AG09319 (cell line): Measurements from ENCODE around the gene SLC25A34.

ENCODE experiments used
- DNase-seq: peaks from one replicate; pipeline ENCODE4 v3.0.0-alpha.2; 2010; ENCODE audit warnings: low read depth; ENCODE audit errors: extremely low read depth
- TF ChIP-seq, protein P1 (sequence below): IDR thresholded peaks from 2 replicates; pipeline ENCODE4 v1.5.1; 2011; ENCODE audit warnings: low read depth, mild to moderate bottlenecking, inconsistent platforms, low read length, moderate library complexity

The SLC25A34 gene

DNA sequence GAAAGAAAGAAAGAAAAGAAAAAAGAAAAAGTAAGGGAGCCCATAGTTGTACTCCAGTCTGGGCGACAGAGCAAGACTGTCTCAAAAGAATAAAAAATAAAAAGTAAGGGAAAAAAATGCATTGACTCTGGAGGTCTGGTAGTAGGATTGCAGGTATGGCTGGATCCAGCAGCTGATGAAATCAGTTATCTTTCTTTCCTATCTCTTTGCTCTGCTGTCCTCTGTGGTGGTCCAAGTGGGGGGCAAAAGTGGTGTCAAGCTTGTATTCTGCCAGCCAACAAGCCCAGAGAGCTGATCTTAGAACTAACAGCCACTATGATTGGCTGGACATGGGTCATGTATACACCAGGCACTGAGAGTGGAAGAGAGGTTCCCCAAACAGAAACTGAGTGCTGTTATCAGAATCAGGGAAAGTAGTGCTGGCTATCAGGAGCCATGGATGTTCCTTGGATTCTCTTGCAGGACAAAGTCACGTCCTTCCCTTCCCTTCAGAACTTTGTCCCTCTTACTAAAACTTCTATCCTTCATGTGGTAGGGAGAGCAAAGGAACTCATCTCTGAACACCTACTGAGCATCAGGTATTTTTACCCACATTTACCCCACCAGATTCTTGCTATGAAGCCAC is 19.1 kb downstream of the SLC25A34 start:
- DNase-seq = no peak
- TF ChIP-seq, protein P1, sequence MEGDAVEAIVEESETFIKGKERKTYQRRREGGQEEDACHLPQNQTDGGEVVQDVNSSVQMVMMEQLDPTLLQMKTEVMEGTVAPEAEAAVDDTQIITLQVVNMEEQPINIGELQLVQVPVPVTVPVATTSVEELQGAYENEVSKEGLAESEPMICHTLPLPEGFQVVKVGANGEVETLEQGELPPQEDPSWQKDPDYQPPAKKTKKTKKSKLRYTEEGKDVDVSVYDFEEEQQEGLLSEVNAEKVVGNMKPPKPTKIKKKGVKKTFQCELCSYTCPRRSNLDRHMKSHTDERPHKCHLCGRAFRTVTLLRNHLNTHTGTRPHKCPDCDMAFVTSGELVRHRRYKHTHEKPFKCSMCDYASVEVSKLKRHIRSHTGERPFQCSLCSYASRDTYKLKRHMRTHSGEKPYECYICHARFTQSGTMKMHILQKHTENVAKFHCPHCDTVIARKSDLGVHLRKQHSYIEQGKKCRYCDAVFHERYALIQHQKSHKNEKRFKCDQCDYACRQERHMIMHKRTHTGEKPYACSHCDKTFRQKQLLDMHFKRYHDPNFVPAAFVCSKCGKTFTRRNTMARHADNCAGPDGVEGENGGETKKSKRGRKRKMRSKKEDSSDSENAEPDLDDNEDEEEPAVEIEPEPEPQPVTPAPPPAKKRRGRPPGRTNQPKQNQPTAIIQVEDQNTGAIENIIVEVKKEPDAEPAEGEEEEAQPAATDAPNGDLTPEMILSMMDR = no peak

DNA sequence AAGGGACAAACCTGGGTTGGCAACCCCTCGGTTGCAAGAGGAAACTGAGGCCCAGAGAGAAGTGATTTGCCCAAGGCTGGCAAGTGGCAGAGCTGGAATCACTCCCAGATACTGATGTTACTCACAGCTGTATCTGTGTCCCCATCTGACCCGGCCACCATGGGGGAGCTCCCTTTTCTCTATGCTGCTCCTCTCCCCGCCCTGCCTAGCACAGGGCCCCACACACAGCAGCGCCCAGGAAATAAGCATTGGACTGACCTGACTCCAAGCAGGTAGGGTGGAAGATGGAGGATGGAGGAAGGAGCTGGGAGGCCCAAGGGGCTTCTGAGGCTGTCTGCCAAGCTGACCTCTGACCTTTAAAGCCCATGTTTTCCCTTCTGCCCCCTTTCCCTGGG is 19.6 kb downstream of the SLC25A34 start:
- DNase-seq = no peak
- TF ChIP-seq, protein P1 = no peak

DNA sequence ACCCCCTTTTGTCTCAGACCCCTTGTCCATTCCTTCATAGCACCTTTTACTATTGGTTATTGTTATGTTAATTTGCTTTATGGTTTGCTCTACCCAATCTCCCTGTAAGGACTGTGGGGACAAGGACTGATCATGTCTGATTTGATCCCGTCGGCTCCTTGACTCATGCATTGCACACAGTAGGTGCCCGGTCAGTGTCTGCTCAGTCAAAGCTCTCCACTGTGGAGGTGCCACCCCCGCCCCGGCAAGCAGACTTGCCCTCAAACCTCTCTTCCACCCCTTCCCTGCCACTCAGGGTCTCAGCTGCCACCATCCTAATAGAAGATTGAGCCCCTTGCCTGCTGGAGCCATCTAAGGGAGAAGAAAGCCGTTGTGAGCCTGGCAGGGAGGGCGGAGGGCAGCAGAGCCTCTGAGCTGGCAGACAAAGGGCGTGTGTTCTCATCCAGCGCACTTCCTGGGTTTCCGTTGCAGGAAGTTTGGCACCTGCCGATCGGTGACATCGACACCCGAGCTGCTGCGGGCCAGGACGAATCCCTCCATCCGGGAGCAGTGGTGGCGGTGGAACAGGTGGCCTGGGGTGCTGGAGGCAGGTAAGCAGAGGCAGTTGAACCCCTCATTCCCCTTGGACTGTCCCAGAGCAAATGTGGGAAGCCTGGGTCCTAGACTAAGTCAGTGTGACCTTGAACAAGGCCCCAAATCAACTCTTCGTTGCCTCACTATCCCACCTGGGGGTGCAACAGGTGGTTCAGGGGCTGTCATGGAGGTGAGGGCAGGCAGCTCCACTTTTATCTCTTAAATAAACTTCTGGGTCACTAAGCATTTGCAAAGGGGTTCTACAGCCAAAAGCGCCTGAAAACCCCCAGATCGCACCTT is 20.3 kb downstream of the SLC25A34 start:
- no peak for DNase-seq
- TF ChIP-seq, protein P1 = no peak

DNA sequence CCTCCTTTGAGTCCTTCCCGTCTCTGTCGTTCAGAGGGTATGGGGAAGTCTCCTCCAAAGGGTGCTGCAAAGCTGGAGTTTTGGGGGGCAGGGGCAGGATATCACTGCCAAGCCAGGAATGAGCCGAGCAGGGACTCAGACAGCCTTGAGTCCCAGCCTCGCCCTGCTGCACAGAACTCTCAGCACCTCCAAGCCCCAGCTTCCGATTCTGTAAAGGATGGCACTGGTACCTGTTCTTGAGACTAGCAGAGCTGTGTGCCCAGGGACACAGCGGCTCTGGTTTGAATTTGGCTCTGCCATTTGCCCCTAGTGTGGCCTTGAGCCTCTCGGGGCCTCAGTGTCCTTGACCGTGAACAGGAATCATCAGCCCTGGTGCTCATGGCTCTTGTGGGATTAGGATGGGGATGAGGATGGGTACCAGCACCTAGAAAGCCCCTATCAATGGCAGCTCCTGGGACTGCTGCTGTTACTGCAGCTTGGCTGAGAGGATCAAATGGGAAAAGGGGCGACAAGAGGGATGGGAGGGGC is 21.0 kb downstream of the SLC25A34 start:
- TF ChIP-seq, protein P1 = no peak
- no peak for DNase-seq

DNA sequence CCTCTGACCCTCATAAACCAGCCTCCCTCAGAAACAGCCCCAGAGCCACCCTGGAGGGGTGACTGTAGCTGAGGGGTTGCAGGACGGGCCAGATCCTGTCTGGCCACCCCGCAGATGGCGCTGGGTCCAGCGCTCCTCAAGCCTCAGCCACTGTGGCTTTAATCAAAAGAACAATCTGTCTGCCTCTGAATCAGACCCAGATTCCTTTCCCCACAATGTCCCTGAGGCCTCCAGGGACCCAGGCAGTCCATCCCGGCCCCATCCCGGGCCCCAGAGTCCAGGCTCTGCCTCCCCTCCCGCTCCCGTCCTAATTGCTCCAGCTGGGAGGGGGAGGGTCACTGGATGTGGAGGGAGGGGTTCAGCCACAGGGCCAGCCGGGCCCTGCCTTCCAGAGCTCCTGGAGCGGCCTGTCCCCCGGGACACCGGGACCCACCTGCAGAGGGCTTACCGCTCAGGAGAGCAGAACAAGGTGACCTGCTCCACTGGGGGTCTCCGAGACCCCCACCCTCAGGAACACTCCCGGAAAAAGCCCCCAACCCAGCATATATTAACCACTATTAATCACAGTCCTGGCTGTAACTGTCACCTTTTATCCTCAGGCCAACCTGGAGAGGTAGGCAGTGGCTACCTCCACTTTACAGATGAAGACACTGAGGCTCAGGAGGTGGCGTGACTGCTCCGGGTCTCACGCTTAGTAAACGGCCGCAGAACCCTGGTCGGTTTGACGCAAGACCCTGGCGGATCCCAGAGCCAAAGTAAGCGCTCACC is 21.7 kb downstream of the SLC25A34 start:
- no peak for DNase-seq

DNA sequence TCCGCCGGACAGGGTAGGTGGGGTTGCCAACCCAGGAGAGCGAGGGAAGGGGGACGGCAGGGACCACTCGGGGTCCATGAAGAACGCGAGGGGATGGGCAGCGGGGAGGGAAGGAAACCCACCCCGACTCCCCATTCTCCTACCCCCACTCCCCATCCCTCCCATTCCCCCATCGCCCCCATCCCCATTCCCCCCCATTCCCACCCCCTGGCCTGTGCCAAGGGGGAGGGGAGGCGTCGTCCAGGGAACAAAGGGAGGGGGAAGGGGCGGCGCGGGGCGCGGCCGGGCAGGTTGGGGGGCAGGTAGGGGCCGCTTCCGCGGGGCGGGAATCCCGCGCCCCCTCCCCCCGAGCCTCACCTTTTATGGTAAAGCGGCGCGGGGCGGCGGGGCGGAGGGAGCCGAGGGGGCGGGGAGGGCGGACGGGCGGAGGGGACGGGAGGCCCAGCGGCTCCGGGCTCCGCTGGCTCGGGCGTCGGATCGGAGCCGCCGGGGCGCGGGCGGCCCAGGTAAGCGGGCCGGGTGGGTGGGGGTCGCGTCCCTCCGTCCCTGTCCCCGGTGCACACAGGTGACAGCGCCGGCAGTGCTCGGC is 22.4 kb downstream of the SLC25A34 start, which contains the start of gene FBLIM1:
Gene FBLIM1, plus strand, starts transcription at position 453 of the 589 bp plus-strand sequence. CDS start 6,189 bp downstream, outside the sequence.
- DNase-seq = no peak
- TF ChIP-seq, protein P1 = no peak

More for the DNA sequence above, 21.7 kb downstream of the SLC25A34 start:
- TF ChIP-seq, protein P1 = no peak
